ENCODE measurements around the gene PHF23.

DNA sequence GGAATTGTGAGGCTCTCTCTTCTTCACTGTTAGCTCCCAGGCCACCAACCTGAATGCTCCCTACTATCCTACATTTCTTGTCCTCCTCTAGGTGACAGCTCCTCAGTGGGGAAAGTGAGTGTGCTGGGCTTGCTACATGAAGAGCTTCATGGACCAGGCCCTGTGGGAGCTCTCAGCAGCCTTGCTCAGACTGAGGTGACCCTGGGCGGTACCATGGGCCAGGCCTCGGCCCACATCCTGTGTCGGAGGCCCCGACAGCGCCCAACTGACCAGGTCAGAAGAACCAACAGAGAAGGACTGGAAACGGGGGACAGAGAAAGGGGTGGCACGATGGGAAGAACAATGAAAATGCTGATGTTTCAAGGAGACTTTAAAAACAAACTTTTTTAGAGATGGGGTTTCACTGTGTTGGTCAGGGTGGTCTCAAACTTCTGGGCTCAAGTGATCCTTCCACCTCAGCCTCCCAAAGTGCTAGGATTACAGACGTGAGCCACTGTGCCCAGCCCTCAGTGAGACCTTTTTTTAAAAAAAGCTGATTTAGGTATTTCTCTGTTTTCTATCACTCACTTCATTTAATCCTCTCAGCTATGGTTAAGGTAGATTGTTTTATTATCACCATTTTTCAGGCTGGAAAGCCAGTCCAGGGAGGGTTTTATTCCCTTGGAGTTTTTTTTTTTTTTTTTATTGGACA lies 17.7 kb upstream of the PHF23 start:
- TF ChIP-seq, protein P1, sequence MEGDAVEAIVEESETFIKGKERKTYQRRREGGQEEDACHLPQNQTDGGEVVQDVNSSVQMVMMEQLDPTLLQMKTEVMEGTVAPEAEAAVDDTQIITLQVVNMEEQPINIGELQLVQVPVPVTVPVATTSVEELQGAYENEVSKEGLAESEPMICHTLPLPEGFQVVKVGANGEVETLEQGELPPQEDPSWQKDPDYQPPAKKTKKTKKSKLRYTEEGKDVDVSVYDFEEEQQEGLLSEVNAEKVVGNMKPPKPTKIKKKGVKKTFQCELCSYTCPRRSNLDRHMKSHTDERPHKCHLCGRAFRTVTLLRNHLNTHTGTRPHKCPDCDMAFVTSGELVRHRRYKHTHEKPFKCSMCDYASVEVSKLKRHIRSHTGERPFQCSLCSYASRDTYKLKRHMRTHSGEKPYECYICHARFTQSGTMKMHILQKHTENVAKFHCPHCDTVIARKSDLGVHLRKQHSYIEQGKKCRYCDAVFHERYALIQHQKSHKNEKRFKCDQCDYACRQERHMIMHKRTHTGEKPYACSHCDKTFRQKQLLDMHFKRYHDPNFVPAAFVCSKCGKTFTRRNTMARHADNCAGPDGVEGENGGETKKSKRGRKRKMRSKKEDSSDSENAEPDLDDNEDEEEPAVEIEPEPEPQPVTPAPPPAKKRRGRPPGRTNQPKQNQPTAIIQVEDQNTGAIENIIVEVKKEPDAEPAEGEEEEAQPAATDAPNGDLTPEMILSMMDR (IDR thresholded peaks at IDR 0.05; ENCODE audit: insufficient read depth, low read depth, low read length), result no peak
- TF ChIP-seq EZH2 (IDR thresholded peaks at IDR 0.05; ENCODE audit: insufficient read depth, low read length), result no peak
